Tibial artery (tissue), 4 donors: ENCODE measurements around the gene ADAM10.

Source experiments
- DNase-seq, 2 donors: peaks; one replicate each; pipeline ENCODE4 v3.0.0-alpha.2; 2019
- H3K27ac ChIP-seq, 2 donors: fragments of 200-600 bp; sonication (generic) in 1 of 2; 1 replicate in 1 of 2; 2 replicates in 1 of 2; pipeline ENCODE4 v1.5.1; 2018 to 2019; ENCODE audit warnings: mild to moderate bottlenecking in 1 of 2
- H3K27me3 ChIP-seq, 2 donors: fragments of 200-600 bp; sonication (generic) in 1 of 2; one replicate each; pipeline versions ENCODE4 v1.5.1 to v1.6.0; 2016 to 2019
- H3K36me3 ChIP-seq, 3 donors: fragments of 200-600 bp; sonication (generic) in 2 of 3; one replicate each; pipeline ENCODE4 v1.5.1; 2016 to 2019; ENCODE audit warnings: mild to moderate bottlenecking in 2 of 3
- H3K4me1 ChIP-seq, 4 donors: fragments of 200-600 bp; sonication (generic) in 2 of 4; 1 replicate in 3 of 4; 2 replicates in 1 of 4; pipeline ENCODE4 v1.5.1; 2016 to 2019
- H3K4me3 ChIP-seq, 2 donors: fragments of 200-600 bp; sonication (generic) in 1 of 2; 1 replicate in 1 of 2; 2 replicates in 1 of 2; pipeline ENCODE4 v1.5.1; 2018 to 2019; ENCODE audit warnings: mild to moderate bottlenecking in 2 of 2
- H3K9me3 ChIP-seq, 3 donors: fragments of 200-600 bp; sonication (generic) in 1 of 3; one replicate each; pipeline ENCODE4 v1.5.1; 2016 to 2019
- intact Hi-C: fragments of 100-400 bp; cut with DNase I; formaldehyde crosslinking; loops from one replicate; pipeline ENCODE4 v1.15.0; 2023; ENCODE audit warnings: low total_unique reads
- TF ChIP-seq, protein P1 (sequence below), 2 experiments: fragments of 200-600 bp in 1 of 2; fragments of 450-650 bp in 1 of 2; IDR thresholded peaks; one replicate each; pipeline ENCODE4 v1.5.1; 2017 to 2019; ENCODE audit warnings: antibody characterized with exemption in 2 of 2, mild to moderate bottlenecking in 1 of 2, moderate library complexity in 1 of 2

ADAM10 gene

DNA sequence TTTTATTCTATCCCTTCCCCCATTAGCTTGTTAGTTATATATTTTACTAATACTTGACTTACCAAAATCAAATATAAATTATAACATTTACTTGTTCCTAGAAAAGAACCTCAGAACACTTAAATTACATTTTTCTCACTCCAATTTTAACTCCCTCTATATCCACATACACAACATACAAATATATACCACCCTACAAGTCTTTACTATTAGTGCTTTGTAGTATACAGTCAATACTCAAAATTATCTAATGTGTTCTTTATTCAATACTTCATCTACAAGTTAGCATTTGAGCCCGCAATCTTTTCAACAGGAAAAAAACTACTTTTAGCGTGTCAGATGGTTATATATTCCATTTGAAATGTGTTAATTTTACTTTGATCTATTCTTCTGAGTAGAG lies 100.3 kb downstream of the ADAM10 start:
- DNase-seq, result no peak
- H3K4me3 ChIP-seq, result no peak overlapping the region
- no peaks in the 10 kb centered on the region for H3K9me3 ChIP-seq
- H3K27ac ChIP-seq, result no peak overlapping the region
- H3K27me3 ChIP-seq, result no peaks in the 10 kb centered on the region
- TF ChIP-seq, protein P1, sequence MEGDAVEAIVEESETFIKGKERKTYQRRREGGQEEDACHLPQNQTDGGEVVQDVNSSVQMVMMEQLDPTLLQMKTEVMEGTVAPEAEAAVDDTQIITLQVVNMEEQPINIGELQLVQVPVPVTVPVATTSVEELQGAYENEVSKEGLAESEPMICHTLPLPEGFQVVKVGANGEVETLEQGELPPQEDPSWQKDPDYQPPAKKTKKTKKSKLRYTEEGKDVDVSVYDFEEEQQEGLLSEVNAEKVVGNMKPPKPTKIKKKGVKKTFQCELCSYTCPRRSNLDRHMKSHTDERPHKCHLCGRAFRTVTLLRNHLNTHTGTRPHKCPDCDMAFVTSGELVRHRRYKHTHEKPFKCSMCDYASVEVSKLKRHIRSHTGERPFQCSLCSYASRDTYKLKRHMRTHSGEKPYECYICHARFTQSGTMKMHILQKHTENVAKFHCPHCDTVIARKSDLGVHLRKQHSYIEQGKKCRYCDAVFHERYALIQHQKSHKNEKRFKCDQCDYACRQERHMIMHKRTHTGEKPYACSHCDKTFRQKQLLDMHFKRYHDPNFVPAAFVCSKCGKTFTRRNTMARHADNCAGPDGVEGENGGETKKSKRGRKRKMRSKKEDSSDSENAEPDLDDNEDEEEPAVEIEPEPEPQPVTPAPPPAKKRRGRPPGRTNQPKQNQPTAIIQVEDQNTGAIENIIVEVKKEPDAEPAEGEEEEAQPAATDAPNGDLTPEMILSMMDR (IDR thresholded peaks at IDR 0.05), result no peak
- no peaks in the 10 kb centered on the region for H3K4me1 ChIP-seq
- intact Hi-C loops, result no loop called here
- peaks cover 0 to 4% (median 0%) of the 10 kb centered on the region in 3 donors for H3K36me3 ChIP-seq

DNA sequence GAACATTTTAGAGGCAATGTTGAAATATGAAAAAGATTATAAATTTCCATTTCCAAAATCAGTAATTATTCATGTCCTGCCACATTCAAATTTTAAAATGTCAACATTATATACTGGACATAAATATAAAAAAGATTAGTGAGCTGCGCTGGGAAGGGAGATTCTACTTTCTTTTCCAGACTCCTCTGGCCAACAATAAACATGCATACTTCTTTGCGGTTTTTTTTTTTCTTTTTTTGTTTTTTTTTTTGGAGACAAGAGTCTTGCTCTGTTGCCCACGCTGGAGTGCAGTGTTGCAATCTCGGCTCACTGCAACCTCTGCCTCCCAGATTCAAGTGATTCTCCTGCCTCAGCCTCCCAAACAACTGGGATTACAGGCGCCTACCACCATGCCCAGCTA lies 105.5 kb downstream of the ADAM10 start:
- TF ChIP-seq, protein P1 (IDR thresholded peaks at IDR 0.05), result no peak
- Histone ChIP-seq H3K27me3 (no peaks in the 10 kb centered on the region), H3K9me3 (no peaks in the 10 kb centered on the region), H3K27ac (no peak overlapping the region), H3K4me3 (no peak overlapping the region), H3K4me1 (no peaks in the 10 kb centered on the region), H3K36me3 (peaks cover under 1 to 4% (median 3%) of the 10 kb centered on the region in 3 donors)
- DNase-seq, result no peak
- intact Hi-C loops, result no loop called here

DNA sequence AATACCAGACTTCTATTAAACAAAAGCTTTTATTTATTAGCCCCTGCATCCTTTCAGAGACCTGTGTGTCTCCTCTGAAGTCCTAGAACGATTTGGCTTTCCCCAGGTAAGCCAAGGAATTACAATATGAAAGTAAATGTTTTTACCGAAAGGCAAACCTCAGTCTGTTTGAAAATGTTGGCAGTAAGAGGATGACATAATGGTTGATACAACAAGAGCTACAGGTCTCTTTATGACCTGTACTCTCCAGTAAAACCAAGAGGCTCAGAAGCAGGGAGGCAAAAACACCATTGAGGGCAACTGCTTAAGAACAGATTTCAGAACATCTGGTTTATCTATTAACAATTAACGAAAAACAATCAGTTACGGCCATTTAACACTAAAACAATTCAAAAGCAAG lies 107.8 kb downstream of the ADAM10 start:
- Histone ChIP-seq H3K4me3 (no peak overlapping the region), H3K4me1 (no peaks in the 10 kb centered on the region), H3K27me3 (no peaks in the 10 kb centered on the region), H3K36me3 (peaks cover 0 to 16% (median 5%) of the 10 kb centered on the region in 3 donors), H3K9me3 (no peaks in the 10 kb centered on the region), H3K27ac (no peak overlapping the region)
- intact Hi-C loops, result no loop called here
- TF ChIP-seq, protein P1 (IDR thresholded peaks at IDR 0.05), result no peak
- no peak for DNase-seq

DNA sequence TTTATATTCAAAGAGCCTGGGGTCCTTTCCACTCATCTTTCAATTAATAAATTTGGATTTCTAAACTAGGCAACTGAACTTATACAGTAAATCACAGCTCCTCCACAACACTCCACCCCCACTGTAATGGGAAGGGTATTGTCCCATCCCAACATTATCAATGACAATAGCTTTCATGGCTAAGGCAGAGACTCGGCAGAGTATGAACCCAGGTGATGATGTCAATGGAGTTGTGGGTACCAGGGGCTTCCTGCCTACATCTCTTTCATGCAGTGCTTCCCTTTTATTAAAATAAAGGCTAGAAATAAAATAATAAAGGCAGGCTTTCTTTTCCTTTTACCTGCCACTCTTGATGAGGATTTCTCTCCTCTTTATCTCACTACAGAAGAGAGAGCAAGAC lies 109.5 kb downstream of the ADAM10 start:
- Histone ChIP-seq H3K9me3 (no peaks in the 10 kb centered on the region), H3K27ac (no peak overlapping the region), H3K4me3 (no peak overlapping the region), H3K27me3 (no peaks in the 10 kb centered on the region), H3K36me3 (peaks cover 0 to 16% (median 5%) of the 10 kb centered on the region in 3 donors), H3K4me1 (no peaks in the 10 kb centered on the region)
- TF ChIP-seq, protein P1 (IDR thresholded peaks at IDR 0.05), result no peak
- intact Hi-C loops, result no loop called here
- DNase-seq, result no peak

DNA sequence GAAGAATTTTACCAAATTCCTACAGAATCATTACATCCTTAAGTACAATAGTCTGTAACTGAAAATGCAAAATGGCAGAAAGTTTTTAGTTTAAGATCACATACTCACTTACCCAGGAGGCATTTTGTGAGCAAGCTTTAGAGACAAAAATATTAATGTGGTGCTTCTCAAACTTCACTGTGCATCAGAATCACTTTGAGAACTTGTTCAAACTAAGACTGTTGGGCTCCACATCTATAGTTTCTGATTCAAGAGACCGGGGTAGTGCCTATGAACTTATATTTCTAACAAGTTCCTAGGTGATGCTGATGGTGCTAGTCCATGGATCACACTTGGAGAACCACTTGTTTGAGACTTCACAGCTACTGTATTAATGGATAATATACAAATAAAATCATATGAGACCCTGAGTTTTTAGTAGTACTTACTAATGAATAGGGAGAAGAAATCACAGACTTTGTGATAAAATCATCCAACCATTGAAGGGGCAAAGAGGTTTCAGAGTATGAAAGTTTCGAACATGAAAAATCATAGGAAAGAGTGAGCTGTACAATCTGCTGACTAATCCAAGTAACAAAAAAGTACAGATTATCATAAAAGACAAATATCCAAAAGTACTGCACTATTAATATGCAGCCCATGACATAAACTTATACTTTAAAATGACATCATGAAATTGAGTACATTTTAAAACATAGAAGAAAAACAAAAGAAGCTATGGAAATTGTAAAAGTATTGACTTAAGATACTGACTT lies 110.3 kb downstream of the ADAM10 start:
- no peaks in the 10 kb centered on the region for H3K9me3 ChIP-seq
- no peak overlapping the region for H3K4me3 ChIP-seq
- no peaks in the 10 kb centered on the region for H3K4me1 ChIP-seq
- H3K27me3 ChIP-seq, result no peaks in the 10 kb centered on the region
- no peak for DNase-seq
- H3K36me3 ChIP-seq, result peaks cover 0 to 16% (median 5%) of the 10 kb centered on the region in 3 donors
- no peak overlapping the region for H3K27ac ChIP-seq
- TF ChIP-seq, protein P1 (IDR thresholded peaks at IDR 0.05), result no peak
- intact Hi-C loops, result no loop called here
